Endometrium (tissue), 2 donors: ENCODE data around the gene CCDC141.

Source experiments
- FAIRE-seq: peaks from 2 replicates; lab custom pipeline; 2012; peaks lifted over from hg19 to GRCh38; lab: Jason Lieb, UNC
- donor health status: control.
- donor health status: control.

The CCDC141 gene

DNA sequence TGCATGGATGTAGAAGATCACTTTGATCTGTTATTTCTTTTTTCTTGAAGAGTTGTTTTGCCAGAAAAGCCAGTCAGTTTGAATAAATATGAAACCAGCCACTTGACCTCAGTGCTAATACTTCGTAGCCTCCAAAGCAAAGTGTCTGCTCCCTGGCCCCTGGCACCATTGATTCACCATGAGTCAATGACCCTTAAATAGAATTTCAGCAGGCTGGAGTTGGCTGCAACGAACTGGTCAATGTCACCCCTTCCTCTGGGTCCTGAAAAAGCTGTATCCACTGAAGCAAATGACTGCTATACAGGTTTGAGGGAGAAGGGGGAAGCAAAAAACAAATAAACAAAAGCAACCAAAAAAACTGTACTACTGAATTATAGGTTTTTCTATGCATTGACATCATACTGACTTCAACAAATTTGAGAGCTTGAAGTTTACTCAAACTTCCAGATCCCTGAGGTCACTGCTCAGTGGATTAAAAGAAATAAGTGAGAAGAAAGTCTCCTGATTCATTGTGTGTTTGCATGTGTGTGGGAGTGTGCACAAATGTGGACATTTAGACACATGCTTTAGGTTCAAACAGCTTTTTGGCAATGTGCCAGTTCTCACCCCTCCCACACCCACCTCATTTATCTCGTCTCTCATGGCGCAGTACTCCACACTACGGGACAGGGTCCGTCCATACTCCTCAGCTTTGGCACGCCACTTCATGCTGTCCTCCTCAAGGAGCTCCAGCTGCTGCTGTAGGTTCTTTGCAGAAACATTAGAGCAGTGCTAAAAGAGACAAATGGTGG, 184.6 kb downstream of the CCDC141 start:
- no peak for FAIRE-seq

DNA sequence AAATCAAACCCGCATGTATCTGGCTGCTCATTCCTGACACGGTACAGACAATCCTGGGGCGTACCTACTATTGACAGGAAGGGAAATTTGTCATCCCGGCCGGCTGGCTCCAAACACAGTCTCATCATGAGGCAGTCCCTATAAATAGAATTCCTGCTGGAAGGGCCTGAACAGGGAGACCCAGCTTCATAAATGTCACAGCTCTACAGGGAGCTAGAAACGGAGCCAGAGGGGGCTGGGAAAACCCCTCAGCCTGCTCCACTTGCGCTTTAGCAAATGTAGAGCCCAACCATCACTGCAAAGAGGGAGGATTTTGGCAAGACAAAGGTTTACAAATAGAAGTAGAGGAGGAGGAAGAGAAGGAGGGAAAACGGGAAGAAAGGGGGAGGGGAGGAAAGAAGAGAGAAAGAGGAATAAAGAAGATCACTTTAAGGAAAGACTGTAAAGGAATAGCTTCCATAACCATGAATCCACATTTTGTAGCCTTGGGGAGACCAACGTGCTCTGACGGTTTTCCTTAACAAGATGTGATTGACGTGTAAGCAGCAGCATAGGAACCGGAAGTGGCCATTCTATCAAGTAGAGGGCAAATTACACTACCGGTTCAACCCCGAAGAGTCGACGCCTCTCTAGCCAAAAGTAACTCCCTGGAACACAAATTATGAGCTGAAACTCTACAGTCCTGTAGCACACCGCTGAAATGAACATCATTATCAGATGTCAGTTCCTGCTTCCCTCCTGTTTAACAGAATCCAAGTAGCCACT, 185.9 kb downstream of the CCDC141 start:
- no peak for FAIRE-seq

DNA sequence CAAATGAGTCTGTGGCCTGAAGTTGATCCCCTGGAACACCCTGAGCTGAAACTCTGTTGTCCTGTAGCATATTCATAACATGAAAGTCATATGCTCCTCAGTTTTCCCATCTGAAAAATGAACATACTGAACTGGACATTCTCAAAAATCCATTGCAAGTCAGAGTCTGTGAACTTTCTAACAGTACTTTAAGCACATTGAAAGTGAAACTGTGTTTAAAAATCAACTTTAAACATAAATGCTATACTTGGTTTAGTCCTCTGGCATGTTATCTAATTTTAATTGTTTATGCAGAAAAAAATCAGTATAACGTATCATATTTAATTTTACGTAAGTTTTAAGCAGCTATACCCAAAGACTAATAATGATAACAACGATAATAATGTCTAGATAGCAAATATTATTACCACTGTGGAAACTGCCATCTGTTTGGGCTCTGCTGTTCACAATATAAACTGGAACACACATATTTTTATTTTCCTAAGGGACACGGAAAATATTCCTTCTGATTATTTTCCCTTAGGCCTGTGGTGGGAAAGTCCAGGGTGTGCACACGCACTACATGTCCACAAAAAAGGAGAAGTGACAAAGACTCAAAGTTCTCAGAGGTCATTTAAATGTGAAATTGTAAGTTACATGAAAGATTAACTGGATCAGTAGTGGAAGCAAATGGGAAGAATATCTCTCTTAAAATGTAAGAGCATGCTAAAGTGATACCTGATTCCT, 186.6 kb downstream of the CCDC141 start:
- no peak for FAIRE-seq

DNA sequence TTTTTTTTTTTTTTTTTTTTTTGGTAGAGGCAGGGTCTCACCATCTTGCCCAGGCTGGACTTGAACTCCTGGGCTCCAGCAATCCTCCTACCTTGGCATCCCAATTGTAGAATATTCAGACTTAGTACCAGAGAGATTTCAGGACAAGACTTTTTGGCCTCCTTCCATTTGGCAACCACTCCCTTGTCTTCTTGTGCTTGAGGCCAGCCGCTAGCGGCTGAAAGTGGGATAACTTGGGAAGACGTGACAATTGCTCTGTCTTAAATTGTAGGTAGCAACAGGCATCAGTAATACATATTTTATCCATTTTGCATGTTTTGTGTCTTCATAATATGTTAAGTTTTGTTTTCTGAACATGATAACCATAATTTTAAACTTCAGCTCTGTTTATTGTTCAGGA, 189.4 kb downstream of the CCDC141 start:
- FAIRE-seq: no peak

DNA sequence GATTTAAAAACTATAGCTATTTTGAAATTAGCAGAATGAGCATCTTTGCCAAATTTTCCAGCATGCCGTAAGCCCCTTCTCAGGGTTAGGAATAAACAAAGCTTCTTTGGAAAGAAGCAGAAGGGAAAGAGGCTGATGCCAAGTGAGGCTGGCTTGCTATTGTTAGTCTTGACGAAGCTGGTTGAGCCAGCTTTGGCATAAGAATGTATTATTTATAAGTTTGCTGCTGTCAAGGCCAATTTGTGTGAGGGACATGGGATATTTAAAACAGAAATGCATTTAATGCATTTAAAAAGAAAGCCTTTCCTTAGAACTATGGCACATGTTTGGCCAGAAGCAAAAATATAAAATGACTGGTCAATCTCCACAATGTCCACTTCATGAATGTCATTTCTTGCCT, 190.2 kb downstream of the CCDC141 start:
- FAIRE-seq: no peak

DNA sequence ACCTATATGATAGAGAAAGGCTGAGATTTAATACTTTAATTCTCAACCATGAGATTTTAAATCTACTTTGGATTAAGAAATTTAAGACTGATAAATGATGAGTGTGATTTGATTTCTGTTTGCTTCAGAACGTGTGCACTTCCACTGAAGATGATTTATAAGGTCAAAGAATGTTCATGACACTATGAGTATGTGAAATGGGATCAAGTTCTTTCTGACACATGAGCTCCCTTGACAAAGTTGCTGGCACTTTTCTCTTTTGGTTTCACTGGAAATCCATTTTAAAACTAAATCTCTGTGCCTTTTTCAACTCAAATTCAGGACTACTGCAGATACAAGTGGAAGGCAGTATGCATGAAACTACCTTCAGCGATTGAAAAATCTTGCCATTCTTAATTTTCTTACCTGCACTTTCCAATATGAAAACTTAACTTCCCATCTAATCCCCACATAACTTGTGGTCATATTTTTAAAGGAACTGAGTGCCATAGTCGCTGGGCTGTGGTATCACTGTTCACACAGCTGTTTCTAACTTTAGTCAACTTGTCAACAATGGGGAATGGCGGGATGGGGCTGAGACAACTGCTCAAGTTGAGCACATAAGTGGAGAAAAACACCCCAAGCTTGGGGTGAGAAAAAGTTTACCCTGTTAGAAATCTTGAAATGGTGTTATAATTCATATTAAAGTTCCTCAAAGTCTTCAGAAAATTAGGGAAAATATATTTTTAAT, 190.9 kb downstream of the CCDC141 start:
- FAIRE-seq: no peak

DNA sequence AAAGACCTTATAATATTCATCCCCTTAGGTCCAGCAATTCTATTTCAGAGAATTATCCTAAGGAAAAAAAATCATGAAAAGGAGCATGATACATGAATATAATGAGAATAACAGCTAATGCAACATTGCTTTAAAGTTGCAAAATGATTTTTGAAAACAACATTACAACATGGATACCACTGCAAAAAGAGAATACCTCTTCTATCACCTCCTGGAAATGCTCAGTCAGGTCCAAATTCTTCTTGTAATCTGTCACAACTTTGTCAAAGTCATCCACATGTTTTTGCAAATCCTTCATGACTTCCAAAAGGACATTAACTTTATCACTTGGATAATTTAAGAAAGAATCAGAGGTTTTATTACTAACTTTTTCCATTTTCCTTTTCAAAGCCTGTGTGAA, 194.8 kb downstream of the CCDC141 start:
- FAIRE-seq: no peak

DNA sequence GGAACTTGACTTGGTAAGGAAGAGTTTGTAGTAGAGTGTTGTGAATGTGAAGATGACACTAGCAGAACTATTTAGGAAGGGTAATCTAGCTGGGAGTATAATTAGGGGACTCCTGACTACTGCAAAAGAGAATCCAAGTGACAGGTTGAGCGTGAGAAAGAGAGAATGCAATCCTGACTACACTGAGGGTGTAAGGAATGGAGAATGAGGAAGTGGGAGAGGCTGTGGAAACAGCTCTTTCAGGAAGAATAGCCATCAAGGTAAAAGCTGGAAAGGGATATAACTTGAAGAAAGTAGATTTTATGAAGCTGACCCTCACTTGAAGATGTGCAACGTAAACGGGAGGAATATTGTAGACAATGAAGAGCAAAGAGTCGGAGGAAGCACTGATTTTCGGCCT, 201.6 kb downstream of the CCDC141 start:
- FAIRE-seq: no peak

DNA sequence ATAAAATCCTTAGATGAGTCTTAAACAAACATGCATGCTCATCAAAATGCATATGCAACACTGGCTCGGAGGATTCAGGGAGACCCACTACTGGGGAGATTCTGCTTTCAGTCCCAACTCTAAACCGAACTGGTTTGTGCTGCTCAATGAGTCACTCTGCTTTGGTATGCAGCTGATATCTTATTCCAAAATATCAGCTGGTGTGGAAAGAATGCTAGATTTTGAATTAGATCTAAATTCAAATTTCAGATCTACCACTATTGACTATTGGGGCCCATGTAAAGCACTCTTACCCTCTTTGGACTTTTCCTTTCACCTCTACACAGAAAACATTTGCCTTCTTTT, 203.5 kb downstream of the CCDC141 start:
- no peak for FAIRE-seq

DNA sequence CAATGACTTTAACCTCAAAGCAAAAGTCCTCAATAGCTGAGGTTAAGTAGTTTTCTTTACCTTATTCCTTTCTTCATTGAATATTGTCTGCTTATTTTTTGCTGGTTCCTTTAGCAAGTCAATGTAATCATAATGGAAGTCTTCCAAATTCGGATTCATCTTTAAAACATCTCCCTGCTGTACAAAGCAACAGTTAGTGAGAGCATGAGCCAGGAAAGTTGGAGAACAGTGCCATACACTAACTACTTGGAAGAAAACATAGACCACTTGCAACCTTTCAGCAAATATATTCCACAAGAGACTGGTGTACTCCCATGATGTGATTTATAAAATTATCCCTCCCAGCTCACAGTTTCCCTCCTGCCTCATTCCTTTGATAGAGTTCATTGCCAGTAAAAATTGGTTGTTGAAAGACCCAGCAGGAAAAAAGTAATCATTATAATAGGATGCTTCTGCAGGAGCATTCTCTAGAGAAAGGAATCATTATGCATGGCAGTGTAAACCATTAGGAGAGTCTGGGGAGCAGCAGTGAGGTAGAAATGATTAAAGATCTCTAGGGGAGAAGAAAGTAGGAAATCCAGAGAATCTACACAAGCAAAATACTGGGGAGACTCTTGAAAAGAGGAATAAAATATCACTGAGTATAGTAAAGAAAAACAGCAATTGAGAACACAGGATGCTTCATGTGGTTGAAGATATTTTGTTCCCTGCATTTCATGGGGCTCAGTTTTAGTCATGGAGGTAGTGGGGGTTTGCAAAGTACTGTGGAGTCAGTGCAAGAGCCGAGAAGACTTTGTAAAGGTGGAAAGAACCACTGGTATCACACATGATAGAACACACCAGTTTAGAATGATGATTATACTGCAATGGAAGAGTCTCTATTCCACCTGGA, 204.1 kb downstream of the CCDC141 start:
- FAIRE-seq: no peak

DNA sequence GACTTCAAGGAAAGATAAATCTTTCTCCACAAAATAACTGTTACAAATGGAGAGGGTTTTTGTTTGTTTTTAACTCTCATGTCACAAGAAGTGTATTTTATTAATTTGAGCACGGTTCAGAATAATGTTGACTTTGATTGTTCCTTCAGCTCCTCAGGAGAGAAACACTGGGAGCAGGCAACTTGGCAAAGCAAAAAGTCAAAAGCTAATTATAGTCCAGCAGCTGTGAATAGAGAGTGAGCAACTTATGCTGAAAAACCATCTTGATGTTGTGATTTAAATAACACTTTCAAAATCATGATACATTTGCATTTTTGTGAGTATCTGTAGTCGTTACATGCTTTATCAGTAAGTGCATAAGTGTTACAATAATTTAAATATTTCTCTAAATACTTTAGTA, 205.2 kb downstream of the CCDC141 start:
- no peak for FAIRE-seq

DNA sequence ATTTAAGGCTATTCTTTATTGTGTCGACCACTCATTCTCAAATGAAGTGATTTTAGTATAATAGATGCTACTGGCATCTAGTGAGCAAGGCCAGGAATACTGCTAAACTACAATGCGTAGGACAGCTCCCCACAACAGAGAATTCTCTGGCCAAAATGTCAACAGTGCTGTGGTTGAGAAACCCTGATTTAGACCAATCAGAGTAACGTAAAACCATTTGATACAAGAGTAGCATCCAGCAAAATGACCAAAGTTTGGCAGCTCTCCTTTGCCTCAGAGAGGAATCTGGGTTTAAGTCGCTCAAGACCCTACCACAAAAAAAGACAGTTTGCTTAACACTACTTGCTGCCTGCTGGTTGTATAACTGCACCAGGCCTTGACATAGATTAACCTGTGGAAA, 205.7 kb downstream of the CCDC141 start:
- no peak for FAIRE-seq

DNA sequence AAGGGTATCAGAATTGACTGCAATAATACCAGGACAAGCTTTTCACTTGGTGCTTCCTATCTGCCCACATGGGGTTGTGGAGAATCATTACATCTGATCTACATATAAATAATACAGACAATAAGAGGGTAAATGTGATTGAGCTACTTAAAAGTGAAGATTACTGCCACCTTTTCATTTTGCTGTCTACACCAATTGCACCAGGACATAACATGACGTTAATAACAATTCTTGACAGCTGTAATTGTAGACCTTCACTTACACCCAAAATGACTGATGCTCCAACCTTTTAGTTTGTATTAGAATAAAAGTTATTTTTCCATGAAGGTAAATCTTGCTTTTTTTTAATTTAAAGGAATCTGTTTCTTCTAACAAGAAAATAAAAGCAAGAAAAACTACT, 206.2 kb downstream of the CCDC141 start:
- FAIRE-seq: no peak

DNA sequence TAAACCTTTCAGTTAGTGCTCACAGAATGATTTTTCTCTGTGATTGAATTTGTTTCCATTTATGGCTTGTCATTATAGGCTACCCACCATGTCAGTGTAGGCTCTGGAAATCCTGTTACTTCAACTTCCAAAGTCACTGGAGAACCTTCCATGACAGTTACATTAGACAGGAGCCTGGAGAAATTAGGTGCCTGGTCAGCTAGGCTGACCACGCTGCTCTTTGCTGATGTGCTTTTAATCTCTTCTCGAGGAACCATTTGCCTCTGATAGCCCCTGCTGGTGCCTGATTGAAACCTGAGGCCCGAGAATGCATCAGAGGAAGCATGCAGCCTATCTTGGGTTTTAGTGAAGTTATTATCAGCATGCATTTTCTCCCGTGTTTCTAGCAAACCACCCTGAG, 213.1 kb downstream of the CCDC141 start:
- FAIRE-seq: no peak

DNA sequence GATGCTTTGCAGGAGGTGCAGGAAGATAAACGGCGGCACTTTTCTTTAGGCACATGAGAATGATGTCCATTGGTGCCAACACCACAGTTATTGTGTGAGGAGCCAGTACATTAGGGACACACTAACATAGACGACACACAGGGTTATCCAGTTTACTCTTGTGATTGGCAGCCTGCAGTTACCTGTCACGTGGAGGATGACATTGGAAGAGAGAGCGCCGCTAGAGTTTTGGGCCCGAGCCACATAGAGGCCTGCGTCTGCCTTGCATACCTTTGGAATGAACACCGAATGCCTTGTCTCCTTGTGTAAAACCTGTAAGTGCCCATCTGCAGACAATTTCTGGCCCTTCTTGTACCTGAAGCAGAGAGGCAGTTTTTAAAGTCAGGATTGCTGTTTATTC, 215.9 kb downstream of the CCDC141 start:
- FAIRE-seq: no peak

DNA sequence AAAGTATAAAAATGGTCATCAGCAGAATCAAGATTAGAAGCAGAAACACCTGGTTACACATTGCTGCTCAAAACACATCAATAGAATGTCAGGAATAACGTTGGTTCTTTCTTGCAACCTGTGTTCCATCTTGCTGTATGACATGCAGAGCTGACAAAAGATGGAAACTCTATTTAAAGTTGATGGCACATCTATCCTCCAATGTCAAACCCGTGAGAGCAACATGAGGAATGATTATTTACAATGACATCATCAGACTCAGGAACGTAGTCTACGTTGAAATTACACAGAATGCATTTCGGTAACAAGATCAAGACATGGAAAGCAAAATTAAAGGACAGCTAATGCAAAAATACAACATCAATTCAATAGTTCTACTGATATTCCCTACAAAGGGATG, 216.6 kb downstream of the CCDC141 start:
- no peak for FAIRE-seq

DNA sequence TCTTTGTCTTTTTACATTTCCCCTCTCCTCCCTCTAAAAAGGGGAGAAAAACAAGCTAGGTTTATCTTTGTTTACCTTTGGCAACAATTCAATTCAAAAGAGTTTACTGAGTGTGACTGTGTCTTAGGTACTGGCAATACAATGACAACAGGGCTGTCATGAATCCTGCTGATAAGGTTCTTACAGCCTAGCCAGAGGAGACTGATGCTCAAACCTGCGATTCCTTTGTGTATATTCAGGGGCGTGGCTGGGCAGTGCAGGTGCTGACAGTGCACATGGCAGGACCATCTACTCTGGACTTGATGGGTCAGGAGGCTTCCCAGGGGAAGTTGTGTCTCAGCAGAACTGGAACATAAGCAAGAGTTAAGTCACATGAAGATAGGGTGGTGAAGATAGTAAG, 219.5 kb downstream of the CCDC141 start:
- FAIRE-seq: no peak

DNA sequence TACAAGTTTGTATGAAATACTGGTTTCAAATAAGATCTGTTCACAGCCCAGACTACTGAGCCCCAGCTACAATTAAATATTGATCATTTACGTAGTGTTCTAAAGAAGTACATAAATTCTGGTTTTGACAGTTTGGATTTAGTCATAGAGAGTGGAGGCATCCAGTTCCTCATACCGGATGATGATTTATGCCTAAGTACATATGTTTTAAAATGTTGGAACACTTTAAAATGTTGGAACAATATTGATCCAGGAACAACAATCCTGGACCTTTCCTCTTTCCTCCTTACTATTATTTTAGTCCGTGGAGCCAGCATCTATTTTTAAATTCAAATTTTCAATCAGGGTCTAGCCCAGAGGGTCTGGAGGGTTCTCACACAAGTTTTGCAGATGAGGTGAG, 220.0 kb downstream of the CCDC141 start:
- no peak for FAIRE-seq

DNA sequence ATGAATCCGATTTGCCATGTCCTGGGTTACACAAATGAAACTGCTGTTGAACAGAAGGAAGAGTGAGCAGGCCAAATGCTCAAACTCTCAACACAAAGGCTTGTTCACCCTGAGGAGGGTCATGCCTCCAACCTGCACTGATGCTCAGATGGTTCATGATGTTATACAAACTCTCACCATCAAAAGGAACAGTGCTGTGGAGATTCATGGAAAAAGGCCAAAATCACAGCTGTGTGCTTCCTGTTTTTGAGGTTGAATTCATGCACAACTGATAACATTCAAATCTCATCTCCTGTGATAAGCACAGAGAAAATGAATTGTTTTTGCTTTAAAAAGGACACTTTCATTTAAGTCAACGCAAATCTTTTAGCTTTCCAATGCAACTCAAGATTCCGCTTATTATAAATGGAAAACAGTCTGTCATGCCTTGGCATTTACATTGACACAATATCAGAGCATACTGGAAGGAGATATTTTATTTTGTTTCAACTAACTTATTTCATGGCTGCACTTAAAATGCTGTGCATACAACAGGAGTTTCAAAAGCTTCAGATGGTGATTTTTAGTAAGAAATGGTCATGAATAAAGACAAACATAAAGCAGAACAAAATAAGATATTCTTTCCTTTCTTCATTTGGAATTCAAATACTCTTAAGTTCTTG, 220.5 kb downstream of the CCDC141 start:
- FAIRE-seq: no peak

DNA sequence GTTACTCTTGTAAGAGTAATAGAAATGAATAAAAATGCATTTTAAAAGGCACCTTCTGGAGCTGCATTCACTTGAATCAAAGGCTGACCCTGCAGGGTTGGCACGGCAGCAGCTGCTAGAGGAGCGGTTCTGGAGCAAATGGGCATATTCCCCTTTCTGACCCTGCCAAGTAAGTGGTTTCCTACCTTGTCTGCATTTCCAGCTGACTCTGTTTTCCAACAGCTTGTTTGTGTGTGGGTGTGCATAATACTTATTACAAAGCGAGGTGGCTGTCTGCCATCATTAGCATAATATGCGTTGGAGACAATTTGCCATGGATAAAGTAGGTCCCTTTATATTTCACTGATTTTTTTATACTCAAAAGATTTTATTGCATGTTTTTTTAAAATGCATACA, 221.5 kb downstream of the CCDC141 start:
- no peak for FAIRE-seq
